Measurements from ENCODE around the gene SAPCD1. TPM values are rescaled to one million over a fixed set of nuclear protein-coding genes. Genes with fewer than 3 reads are reported as not detected.

The SAPCD1 gene
- total and polyA plus RNA-seq, 10 of the 15 experiments (the other 5 are each of a cell fraction or from before 2014, with no cell fraction given) = 1.6 to 13.0 (median 5.4) TPM

DNA sequence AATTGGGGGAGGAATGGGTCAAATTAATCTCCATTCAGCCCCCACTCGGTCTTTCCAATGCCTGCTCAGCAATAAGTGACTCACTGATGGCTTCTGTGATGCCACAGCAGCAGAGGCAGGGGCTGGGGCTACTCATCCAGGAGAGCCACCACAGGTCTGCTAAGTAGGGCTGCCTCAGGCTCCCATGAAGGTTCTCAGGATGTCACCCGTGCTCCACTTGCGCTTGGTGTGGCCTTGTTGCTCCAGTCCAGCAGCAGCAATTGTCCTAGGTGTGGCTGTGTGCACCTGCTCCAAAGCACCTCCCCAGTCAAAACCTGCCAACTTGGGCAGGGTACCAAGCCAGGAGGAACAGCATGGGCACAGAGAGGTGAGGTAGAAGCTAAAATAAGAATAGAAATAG lies 40.3 kb upstream of the SAPCD1 start:
- Histone ChIP-seq H3K27me3 (replicated peaks in 1 of 2; ENCODE audit: control insufficient read depth in 2 of 2, insufficient read depth in 2 of 2, low read length in 1 of 2) (no peaks in the 10 kb centered on the region; a peak in 1 of 4 replicates), H3K4me1 (ENCODE audit: control insufficient read depth, insufficient read depth, low read length) (peaks cover 2% of the 10 kb centered on the region), H3K36me3 (ENCODE audit: control insufficient read depth in 2 of 2, insufficient read depth in 2 of 2, low read length in 1 of 2) (no peaks in the 10 kb centered on the region; a peak in 1 of 4 replicates), H3K4me2 (ENCODE audit: control insufficient read depth, insufficient read depth) (no peak overlapping the region), H4K20me1 (ENCODE audit: control insufficient read depth, insufficient read depth) (no peaks in the 10 kb centered on the region), H3K9me3 (replicated peaks; ENCODE audit: control insufficient read depth, insufficient read depth, low read length) (no peaks in the 10 kb centered on the region), H3K4me3 (no peak overlapping the region), H3K27ac (ENCODE audit: control insufficient read depth, insufficient read depth) (no peak overlapping the region), H3K9ac (ENCODE audit: control insufficient read depth, insufficient read depth, low read length) (no peak overlapping the region), H2AFZ (ENCODE audit: control insufficient read depth, low read depth, low read length) (no peak overlapping the region), H3K79me2 (ENCODE audit: control insufficient read depth, insufficient read depth, low read length) (no peaks in the 10 kb centered on the region)
- ChIA-PET CTCF (interaction anchor here (2.8 kb wide), 1 partner anchor 48 kb away, joined by 12 read pairs; no protein-coding TSS in a partner anchor), RAD21 (ENCODE audit: unreplicated experiment) (interaction anchor here (1.5 kb wide), 1 partner anchor 48 kb away, joined by 3 read pairs; no protein-coding TSS in a partner anchor), SMC1A (ENCODE audit: uncharacterized antibody, unreplicated experiment) (interaction anchor here (1.3 kb wide), 1 partner anchor 48 kb away, joined by 5 read pairs; no protein-coding TSS in a partner anchor), POLR2A (no interaction called here)
- intact Hi-C loops (cut with micrococcal nuclease; ENCODE audit: unreplicated experiment) = no loop called here
- FAIRE-seq (no peak), ATAC-seq (no peak), DNase-seq (ENCODE audit: low read depth, low spot score) (no peak)
- TF ChIP-seq KAT2A (conservative IDR thresholded peaks at IDR 0.05; ENCODE audit: control insufficient read depth, low read depth, low read length) = no peak
- TF ChIP-seq CREM (IDR thresholded peaks at IDR 0.05; ENCODE audit: low read depth) = no peak
- TF ChIP-seq NBN (IDR thresholded peaks at IDR 0.05) = no peak
- TF ChIP-seq STAT1 (conservative IDR thresholded peaks at IDR 0.05) = no peak
- TF ChIP-seq, protein P1, sequence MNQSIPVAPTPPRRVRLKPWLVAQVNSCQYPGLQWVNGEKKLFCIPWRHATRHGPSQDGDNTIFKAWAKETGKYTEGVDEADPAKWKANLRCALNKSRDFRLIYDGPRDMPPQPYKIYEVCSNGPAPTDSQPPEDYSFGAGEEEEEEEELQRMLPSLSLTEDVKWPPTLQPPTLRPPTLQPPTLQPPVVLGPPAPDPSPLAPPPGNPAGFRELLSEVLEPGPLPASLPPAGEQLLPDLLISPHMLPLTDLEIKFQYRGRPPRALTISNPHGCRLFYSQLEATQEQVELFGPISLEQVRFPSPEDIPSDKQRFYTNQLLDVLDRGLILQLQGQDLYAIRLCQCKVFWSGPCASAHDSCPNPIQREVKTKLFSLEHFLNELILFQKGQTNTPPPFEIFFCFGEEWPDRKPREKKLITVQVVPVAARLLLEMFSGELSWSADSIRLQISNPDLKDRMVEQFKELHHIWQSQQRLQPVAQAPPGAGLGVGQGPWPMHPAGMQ (IDR thresholded peaks at IDR 0.05; ENCODE audit: borderline replicate concordance) = no peak
- TF ChIP-seq IRF4 (IDR thresholded peaks at IDR 0.05; ENCODE audit: low read depth, low read length) = no peak
- TF ChIP-seq EGR1 (IDR thresholded peaks at IDR 0.05; ENCODE audit: borderline replicate concordance in 1 of 2, low read depth in 2 of 2, low read length in 2 of 2) = no peak
- TF ChIP-seq, protein P2, sequence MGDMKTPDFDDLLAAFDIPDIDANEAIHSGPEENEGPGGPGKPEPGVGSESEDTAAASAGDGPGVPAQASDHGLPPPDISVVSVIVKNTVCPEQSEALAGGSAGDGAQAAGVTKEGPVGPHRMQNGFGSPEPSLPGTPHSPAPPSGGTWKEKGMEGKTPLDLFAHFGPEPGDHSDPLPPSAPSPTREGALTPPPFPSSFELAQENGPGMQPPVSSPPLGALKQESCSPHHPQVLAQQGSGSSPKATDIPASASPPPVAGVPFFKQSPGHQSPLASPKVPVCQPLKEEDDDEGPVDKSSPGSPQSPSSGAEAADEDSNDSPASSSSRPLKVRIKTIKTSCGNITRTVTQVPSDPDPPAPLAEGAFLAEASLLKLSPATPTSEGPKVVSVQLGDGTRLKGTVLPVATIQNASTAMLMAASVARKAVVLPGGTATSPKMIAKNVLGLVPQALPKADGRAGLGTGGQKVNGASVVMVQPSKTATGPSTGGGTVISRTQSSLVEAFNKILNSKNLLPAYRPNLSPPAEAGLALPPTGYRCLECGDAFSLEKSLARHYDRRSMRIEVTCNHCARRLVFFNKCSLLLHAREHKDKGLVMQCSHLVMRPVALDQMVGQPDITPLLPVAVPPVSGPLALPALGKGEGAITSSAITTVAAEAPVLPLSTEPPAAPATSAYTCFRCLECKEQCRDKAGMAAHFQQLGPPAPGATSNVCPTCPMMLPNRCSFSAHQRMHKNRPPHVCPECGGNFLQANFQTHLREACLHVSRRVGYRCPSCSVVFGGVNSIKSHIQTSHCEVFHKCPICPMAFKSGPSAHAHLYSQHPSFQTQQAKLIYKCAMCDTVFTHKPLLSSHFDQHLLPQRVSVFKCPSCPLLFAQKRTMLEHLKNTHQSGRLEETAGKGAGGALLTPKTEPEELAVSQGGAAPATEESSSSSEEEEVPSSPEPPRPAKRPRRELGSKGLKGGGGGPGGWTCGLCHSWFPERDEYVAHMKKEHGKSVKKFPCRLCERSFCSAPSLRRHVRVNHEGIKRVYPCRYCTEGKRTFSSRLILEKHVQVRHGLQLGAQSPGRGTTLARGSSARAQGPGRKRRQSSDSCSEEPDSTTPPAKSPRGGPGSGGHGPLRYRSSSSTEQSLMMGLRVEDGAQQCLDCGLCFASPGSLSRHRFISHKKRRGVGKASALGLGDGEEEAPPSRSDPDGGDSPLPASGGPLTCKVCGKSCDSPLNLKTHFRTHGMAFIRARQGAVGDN (IDR thresholded peaks at IDR 0.05) = no peak
- TF ChIP-seq, protein P3, sequence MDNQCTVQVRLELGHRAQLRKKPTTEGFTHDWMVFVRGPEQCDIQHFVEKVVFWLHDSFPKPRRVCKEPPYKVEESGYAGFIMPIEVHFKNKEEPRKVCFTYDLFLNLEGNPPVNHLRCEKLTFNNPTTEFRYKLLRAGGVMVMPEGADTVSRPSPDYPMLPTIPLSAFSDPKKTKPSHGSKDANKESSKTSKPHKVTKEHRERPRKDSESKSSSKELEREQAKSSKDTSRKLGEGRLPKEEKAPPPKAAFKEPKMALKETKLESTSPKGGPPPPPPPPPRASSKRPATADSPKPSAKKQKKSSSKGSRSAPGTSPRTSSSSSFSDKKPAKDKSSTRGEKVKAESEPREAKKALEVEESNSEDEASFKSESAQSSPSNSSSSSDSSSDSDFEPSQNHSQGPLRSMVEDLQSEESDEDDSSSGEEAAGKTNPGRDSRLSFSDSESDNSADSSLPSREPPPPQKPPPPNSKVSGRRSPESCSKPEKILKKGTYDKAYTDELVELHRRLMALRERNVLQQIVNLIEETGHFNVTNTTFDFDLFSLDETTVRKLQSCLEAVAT (IDR thresholded peaks at IDR 0.05) = no peak
- TF ChIP-seq RELA (IDR thresholded peaks at IDR 0.05; ENCODE audit: borderline replicate concordance, partially characterized antibody) = no peak
- no peak for TF ChIP-seq MEF2B (IDR thresholded peaks at IDR 0.05; ENCODE audit: partially characterized antibody, poor library complexity, severe bottlenecking)
- TF ChIP-seq ETV6 (conservative IDR thresholded peaks at IDR 0.05 in 1 of 2, IDR thresholded peaks at IDR 0.05 in 1 of 2; ENCODE audit: borderline replicate concordance in 1 of 2, low read depth in 1 of 2) = no peak
- BruUV-seq (replicated peaks) = no TSS peak
- WGBS (ENCODE audit: insufficient coverage, insufficient replicate concordance, low lambda C conversion rate, missing lambda C conversion rate) = 86% methylated on average over 3 of the region's 3 CpGs
- in situ Hi-C loops (cut with MboI) = no loop called here

Data from GM12878 (cell line).